K562 (cell line): ENCODE data around the gene PTOV1. TPM values are rescaled to one million over a fixed set of nuclear protein-coding genes. Genes with fewer than 3 reads are reported as not detected.
A peak's percentile ranks its signal among the peaks of the same experiment; 100 is the strongest.

Experiments used
- ATAC-seq: fragments of 200-7000 bp; cut with Tn5 transposase; 3 replicates; pipeline ENCODE4 v1.9.1; 2020; ENCODE audit warnings: moderate library complexity
- BruUV-seq: library from RNA; stranded (reverse); fragments of 400-500 nt; replicated peaks from 2 replicates; lab custom pipeline; 2021; lab: Mats Ljungman, UMichigan
- CTCF ChIA-PET: fragments of 300-600 bp; formaldehyde crosslinking; extraction: SDS; loops from one replicate; lab custom pipeline; 2021; ENCODE audit warnings: low intra/inter-chr PET ratio; lab: Yijun Ruan, JAX
- POLR2A ChIA-PET: fragments of 300-600, 350-650 bp; sonication (Branson Sonifier 250); formaldehyde crosslinking; extraction: SDS; loops from one replicate; lab custom pipeline; 2021; ENCODE audit warnings: antibody characterized with exemption, inconsistent platforms; lab: Yijun Ruan, JAX
- DNase-seq, 4 experiments: peaks; one replicate each; pipeline versions ENCODE4 v3.0.0 to v3.0.0-alpha.2; 2011 to 2018; ENCODE audit warnings: low spot score in 3 of 4, mixed read lengths in 3 of 4; ENCODE audit errors: extremely low read depth in 1 of 4
- FAIRE-seq: peaks from 2 replicates; lab custom pipeline; 2011; peaks lifted over from hg19 to GRCh38; lab: Jason Lieb, UNC
- H2AFZ ChIP-seq: 2 replicates; pipeline ENCODE4 v1.6.0; 2011; ENCODE audit warnings: low read depth, low read length, control low read depth, inconsistent platforms
- H3K27ac ChIP-seq: fragments of 200-600 bp; 3 replicates; pipeline ENCODE4 v1.8.0; 2011; ENCODE audit warnings: low read depth, mild to moderate bottlenecking, control low read depth, inconsistent platforms, low read length, moderate library complexity, mixed read lengths; ENCODE audit errors: extremely low read depth
- H3K27me3 ChIP-seq, 2 experiments: fragments of 300-600 bp in 1 of 2; 2 replicates in 1 of 2; 3 replicates in 1 of 2; pipeline versions ENCODE4 v1.6.0 to v1.8.0; 2011; ENCODE audit warnings: inconsistent platforms in 2 of 2, low read length in 2 of 2, mild to moderate bottlenecking in 1 of 2, mixed read lengths in 1 of 2, moderate library complexity in 1 of 2; ENCODE audit not compliant: control insufficient read depth in 2 of 2, insufficient read depth in 2 of 2
- H3K36me3 ChIP-seq: fragments of 300-600 bp; 3 replicates; pipeline ENCODE4 v1.8.0; 2011; ENCODE audit warnings: mild to moderate bottlenecking, low read length, inconsistent platforms; ENCODE audit not compliant: control insufficient read depth, insufficient read depth
- H3K4me1 ChIP-seq, 2 experiments: fragments of 200-600 bp in 1 of 2; replicated peaks in 1 of 2; 2 replicates in 1 of 2; 3 replicates in 1 of 2; pipeline versions ENCODE4 v1.5.1 to v1.8.0; 2011; ENCODE audit warnings: inconsistent platforms in 2 of 2, low read length in 2 of 2, mild to moderate bottlenecking in 1 of 2, mixed read lengths in 1 of 2, moderate library complexity in 1 of 2; ENCODE audit not compliant: control insufficient read depth in 2 of 2, insufficient read depth in 2 of 2
- H3K4me2 ChIP-seq: 2 replicates; pipeline ENCODE4 v1.6.1; 2011; ENCODE audit warnings: low read length, control low read depth, inconsistent platforms, mixed read lengths; ENCODE audit not compliant: insufficient read depth
- H3K4me3 ChIP-seq: fragments of 200-600 bp; sonication (generic), shearing (Covaris generic); 2 replicates; pipeline ENCODE4 v1.5.1; 2016; ENCODE audit warnings: control low read depth, inconsistent platforms
- H3K79me2 ChIP-seq: fragments of 200-600 bp; 3 replicates; pipeline ENCODE4 v1.8.0; 2011; ENCODE audit warnings: low read length, inconsistent platforms; ENCODE audit not compliant: control insufficient read depth, insufficient read depth
- H3K9ac ChIP-seq, 2 experiments: 2 replicates each; pipeline versions ENCODE4 v1.6.0 to v1.6.1; 2011; ENCODE audit warnings: low read depth in 2 of 2, low read length in 2 of 2, control low read depth in 1 of 2, inconsistent platforms in 1 of 2, mild to moderate bottlenecking in 1 of 2, mixed read lengths in 1 of 2; ENCODE audit not compliant: insufficient read depth in 1 of 2
- H3K9me1 ChIP-seq: one replicate; pipeline ENCODE4 v1.6.0; 2011; ENCODE audit warnings: inconsistent platforms, mild to moderate bottlenecking, low read length, moderate library complexity; ENCODE audit not compliant: control insufficient read depth, insufficient read depth
- H3K9me3 ChIP-seq: replicated peaks from 2 replicates; pipeline ENCODE4 v1.5.1; 2011; ENCODE audit warnings: low read depth, low read length, inconsistent platforms; ENCODE audit not compliant: control insufficient read depth, insufficient read depth
- H4K20me1 ChIP-seq: replicated peaks from 2 replicates; pipeline ENCODE4 v1.6.1; 2011; ENCODE audit warnings: low read length, inconsistent platforms, mixed read lengths; ENCODE audit not compliant: control insufficient read depth, insufficient read depth
- BDP1 ChIP-seq: IDR thresholded peaks from 3 replicates; pipeline ENCODE4 v1.6.1; 2011; ENCODE audit not compliant: insufficient read length, insufficient read depth
- ELF4 ChIP-seq: fragments of 450-650 bp; formaldehyde crosslinking; IDR thresholded peaks from 2 replicates; pipeline ENCODE4 v1.4.0; 2022; ENCODE audit warnings: missing genetic modification characterization
- GMEB1 ChIP-seq: fragments of 250-450 bp; sonication (Bioruptor Pico); IDR thresholded peaks from 2 replicates; pipeline ENCODE4 v1.4.0; 2020; ENCODE audit warnings: mild to moderate bottlenecking
- GTF2B ChIP-seq: IDR thresholded peaks from 2 replicates; pipeline ENCODE4 v1.6.1; 2011; ENCODE audit not compliant: insufficient read length; ENCODE audit errors: extremely low read depth
- MAFG ChIP-seq: fragments of 450-650 bp; conservative IDR thresholded peaks from 2 replicates; pipeline ENCODE4 v1.6.1; 2016; ENCODE audit warnings: missing genetic modification characterization, missing compliant biosample characterization
- ZNF12 ChIP-seq: sonication (generic); formaldehyde crosslinking; IDR thresholded peaks from 2 replicates; pipeline ENCODE4 v1.4.0; 2020; ENCODE audit warnings: mild to moderate bottlenecking, missing genetic modification reagents
- ZNF384 ChIP-seq: IDR thresholded peaks from 2 replicates; pipeline ENCODE4 v1.6.1; 2012; ENCODE audit warnings: low read depth, low read length, improper control_type of control experiment
- ZNF766 ChIP-seq: fragments of 200-800 bp; sonication (Bioruptor generic); conservative IDR thresholded peaks from 2 replicates; pipeline ENCODE4 v1.6.1; 2016; ENCODE audit warnings: missing genetic modification characterization, missing compliant biosample characterization
- WGBS: fragments of 100-300 bp; shearing (Covaris generic); methylation state at CpG from one replicate; pipeline ENCODE4 v1.1.6; 2016; ENCODE audit warnings: low coverage, mixed read lengths; ENCODE audit not compliant: insufficient coverage; ENCODE audit errors: missing lambda C conversion rate; 5-methylcytosine and 5-hydroxymethylcytosine counted together
- in situ Hi-C: fragments of 300-500 bp; cut with MboI; formaldehyde crosslinking; loops from 4 replicates; pipeline ENCODE4 v1.15.0; 2018; ENCODE audit warnings: inconsistent platforms, mixed read lengths
- intact Hi-C: fragments of 100-400 bp; cut with micrococcal nuclease; formaldehyde crosslinking; loops from 2 replicates; pipeline ENCODE4 v1.14.2; 2022
- polyA plus RNA-seq, 8 experiments: library from polyadenylated mRNA; depleted of rRNA in 4 of 8; stranded (reverse) in 5 of 8; unstranded in 3 of 8; fragments of >200 nt; fragmentation: Nextera tagmentation in 2 of 8; fragmentation: Illumina TruSeq in 1 of 8; extraction: Ambion mirVana in 2 of 8; extraction: Trizol in 1 of 8; gene quantifications; 2 replicates each; pipeline versions ENCODE4 v1.2.1 to v1.2.3, GENCODE V29; 2011 to 2014; ENCODE audit warnings: inconsistent platforms in 1 of 8, missing spikeins in 1 of 8
- total RNA-seq, 7 experiments: library from RNA; depleted of rRNA in 6 of 7; stranded (reverse); fragments of >200 nt in 6 of 7; fragmentation: Illumina TruSeq in 2 of 7; extraction: Trizol in 2 of 7; gene quantifications; 2 replicates each; pipeline versions ENCODE4 v1.2.1 to v1.2.3, GENCODE V29; 2011 to 2021; ENCODE audit warnings: low replicate concordance in 1 of 7
- TF ChIP-seq, protein P1 (sequence below): sonication (generic); formaldehyde crosslinking; IDR thresholded peaks from 2 replicates; pipeline ENCODE4 v1.5.0; 2020; ENCODE audit warnings: missing genetic modification reagents

The PTOV1 gene
- total and polyA plus RNA-seq, 9 of the 15 experiments (the other 6 are each of a cell fraction or from before 2014, with no cell fraction given) = 4.9 to 169 (median 43.5) TPM

DNA sequence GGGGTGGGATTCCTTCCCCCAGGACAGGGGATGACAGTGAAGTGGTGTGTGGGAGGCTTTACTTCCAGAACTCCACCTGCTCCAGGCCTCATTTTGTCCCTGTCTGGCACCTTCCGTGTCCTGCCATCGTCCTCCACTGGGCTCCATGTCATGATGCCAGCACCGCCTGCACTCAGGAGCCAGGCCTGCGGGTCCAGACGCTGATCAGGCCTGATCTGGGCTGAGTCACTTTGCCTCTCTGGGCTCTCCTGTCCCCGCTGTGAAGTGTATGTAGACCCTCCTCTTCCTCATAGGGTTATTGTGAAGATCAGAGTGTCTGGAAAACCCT, 47.5 kb upstream of the PTOV1 start:
- in situ Hi-C loops = no loop called here
- no TSS peak for BruUV-seq
- Histone ChIP-seq H3K36me3 (peaks cover 93% of the 10 kb centered on the region), H3K4me3 (no peak overlapping the region), H3K27me3 (no peaks in the 10 kb centered on the region), H3K4me1 (peaks cover 16 to 68% of the 10 kb centered on the region in 2 experiments; a peak in 4 of 5 replicates), H3K79me2 (no peaks in the 10 kb centered on the region), H3K4me2 (no peak overlapping the region), H3K9me1 (no peaks in the 10 kb centered on the region), H3K9ac (peak overlapping the region in 1 of 2 experiments; percentile 45; a peak in 1 of 4 replicates), H2AFZ (no peak overlapping the region), H3K27ac (no peak overlapping the region), H4K20me1 (peaks cover 5% of the 10 kb centered on the region), H3K9me3 (no peaks in the 10 kb centered on the region)
- intact Hi-C loops = no loop called here
- POLR2A ChIA-PET = interaction anchor here (0.6 to 1.0 kb wide), 2 partner anchors 9 to 35 kb away, joined by 3 read pairs; no protein-coding TSS in a partner anchor
- no peak for ATAC-seq
- 91% methylated on average over 6 of the region's 6 CpGs for WGBS
- DNase-seq = no peak
- TF ChIP-seq BDP1 = no peak
- no peak for TF ChIP-seq ZNF384
- no peak for TF ChIP-seq GMEB1 (CRISPR knock-in tag)
- TF ChIP-seq, protein P1, sequence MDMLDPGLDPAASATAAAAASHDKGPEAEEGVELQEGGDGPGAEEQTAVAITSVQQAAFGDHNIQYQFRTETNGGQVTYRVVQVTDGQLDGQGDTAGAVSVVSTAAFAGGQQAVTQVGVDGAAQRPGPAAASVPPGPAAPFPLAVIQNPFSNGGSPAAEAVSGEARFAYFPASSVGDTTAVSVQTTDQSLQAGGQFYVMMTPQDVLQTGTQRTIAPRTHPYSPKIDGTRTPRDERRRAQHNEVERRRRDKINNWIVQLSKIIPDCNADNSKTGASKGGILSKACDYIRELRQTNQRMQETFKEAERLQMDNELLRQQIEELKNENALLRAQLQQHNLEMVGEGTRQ (CRISPR knock-in tag) = no peak
- no peak for TF ChIP-seq GTF2B
- TF ChIP-seq ZNF12 (CRISPR knock-in tag) = no peak
- TF ChIP-seq ZNF766 (CRISPR knock-in tag) = no peak
- TF ChIP-seq MAFG (tag) = no peak
- TF ChIP-seq ELF4 (CRISPR knock-in tag) = no peak
- CTCF ChIA-PET = no interaction called here
- no peak for FAIRE-seq
